DMS153 treated with DMSO at 0.1 percent for 48 hours (cell line): Measurements from ENCODE around the gene IGFBP7.

Source experiments
- DNase-seq: peaks from one replicate; lab custom pipeline; 2025; ENCODE audit not compliant: unreplicated experiment; lab: John Stamatoyannopoulos, UW

The IGFBP7 gene

GRCh38 chr4:57131849-57132742 is 21.9 kb upstream of the IGFBP7 start:
- DNase-seq, result no peak

GRCh38 chr4:57129477-57129876 is 19.3 kb upstream of the IGFBP7 start:
- no peak for DNase-seq

- DNase-seq, result no peak
Measured at GRCh38 chr4:57127361-57127760, 17.2 kb upstream of the IGFBP7 start.

- DNase-seq, result no peak
Measured at GRCh38 chr4:57125996-57126395, 15.8 kb upstream of the IGFBP7 start.

- DNase-seq, result no peak
Measured at GRCh38 chr4:57124145-57124544, 14.0 kb upstream of the IGFBP7 start.

- DNase-seq, result no peak
Measured at GRCh38 chr4:57122959-57123358, 12.8 kb upstream of the IGFBP7 start.

- no peak for DNase-seq
Measured at GRCh38 chr4:57119054-57119651, 9.0 kb upstream of the IGFBP7 start.

- no peak for DNase-seq
Measured at GRCh38 chr4:57117491-57117890, 7.3 kb upstream of the IGFBP7 start.

GRCh38 chr4:57116245-57116644 is 6.1 kb upstream of the IGFBP7 start:
- no peak for DNase-seq

- DNase-seq, result no peak
Measured at GRCh38 chr4:57114973-57115372, 4.8 kb upstream of the IGFBP7 start.

GRCh38 chr4:57113870-57114269 is 3.7 kb upstream of the IGFBP7 start:
- no peak for DNase-seq

- DNase-seq, result no peak
Measured at GRCh38 chr4:57110640-57111511, 691 bp upstream of the IGFBP7 start.

- DNase-seq, result no peak
Measured at GRCh38 chr4:57109411-57109846, 756 bp downstream of the IGFBP7 start.

- DNase-seq, result no peak
Measured at GRCh38 chr4:57106181-57106580, 4.0 kb downstream of the IGFBP7 start.

- DNase-seq, result no peak
Measured at GRCh38 chr4:57104706-57105560, 5.3 kb downstream of the IGFBP7 start.

- no peak for DNase-seq
Measured at GRCh38 chr4:57103051-57103450, 7.1 kb downstream of the IGFBP7 start.

GRCh38 chr4:57102050-57102624 is 8.0 kb downstream of the IGFBP7 start:
- DNase-seq, result no peak

- no peak for DNase-seq
Measured at GRCh38 chr4:57100979-57101651, 9.1 kb downstream of the IGFBP7 start.

GRCh38 chr4:57099363-57099762 is 10.8 kb downstream of the IGFBP7 start:
- DNase-seq, result no peak

GRCh38 chr4:57098941-57099340 is 11.2 kb downstream of the IGFBP7 start:
- DNase-seq, result no peak
